IPS-18c (cell line): ENCODE results near the gene SGCE.

Experiments
- H3K4me3 ChIP-seq: 2 replicates; pipeline ENCODE4 v1.7.0; 2013; ENCODE audit warnings: low read depth, mild to moderate bottlenecking, low read length, moderate library complexity; ENCODE audit not compliant: insufficient read depth
- H3K9me3 ChIP-seq: one replicate; pipeline ENCODE4 v1.6.1; 2013; ENCODE audit warnings: mild to moderate bottlenecking, low read length, moderate library complexity; ENCODE audit not compliant: control insufficient read depth, insufficient read depth

Gene SGCE

DNA sequence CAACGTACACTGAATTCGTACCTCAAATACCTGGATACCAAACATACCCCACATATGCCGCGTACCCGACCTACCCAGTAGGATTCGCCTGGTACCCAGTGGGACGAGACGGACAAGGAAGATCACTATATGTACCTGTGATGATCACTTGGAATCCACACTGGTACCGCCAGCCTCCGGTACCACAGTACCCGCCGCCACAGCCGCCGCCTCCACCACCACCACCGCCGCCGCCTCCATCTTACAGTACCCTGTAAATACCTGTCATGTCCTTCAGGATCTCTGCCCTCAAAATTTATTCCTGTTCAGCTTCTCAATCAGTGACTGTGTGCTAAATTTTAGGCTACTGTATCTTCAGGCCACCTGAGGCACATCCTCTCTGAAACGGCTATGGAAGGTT lies 9.5 kb upstream of the SGCE start:
- H3K9me3 ChIP-seq: no peaks in the 10 kb centered on the region
- no peak overlapping the region for H3K4me3 ChIP-seq

DNA sequence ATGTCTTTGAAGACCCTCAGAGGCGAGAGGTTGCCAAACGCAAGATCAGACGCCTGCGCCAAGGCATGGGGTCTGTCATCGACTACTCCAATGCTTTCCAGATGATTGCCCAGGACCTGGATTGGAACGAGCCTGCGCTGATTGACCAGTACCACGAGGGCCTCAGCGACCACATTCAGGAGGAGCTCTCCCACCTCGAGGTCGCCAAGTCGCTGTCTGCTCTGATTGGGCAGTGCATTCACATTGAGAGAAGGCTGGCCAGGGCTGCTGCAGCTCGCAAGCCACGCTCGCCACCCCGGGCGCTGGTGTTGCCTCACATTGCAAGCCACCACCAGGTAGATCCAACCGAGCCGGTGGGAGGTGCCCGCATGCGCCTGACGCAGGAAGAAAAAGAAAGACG lies 8.1 kb upstream of the SGCE start:
- no peak overlapping the region for H3K4me3 ChIP-seq
- no peaks in the 10 kb centered on the region for H3K9me3 ChIP-seq

DNA sequence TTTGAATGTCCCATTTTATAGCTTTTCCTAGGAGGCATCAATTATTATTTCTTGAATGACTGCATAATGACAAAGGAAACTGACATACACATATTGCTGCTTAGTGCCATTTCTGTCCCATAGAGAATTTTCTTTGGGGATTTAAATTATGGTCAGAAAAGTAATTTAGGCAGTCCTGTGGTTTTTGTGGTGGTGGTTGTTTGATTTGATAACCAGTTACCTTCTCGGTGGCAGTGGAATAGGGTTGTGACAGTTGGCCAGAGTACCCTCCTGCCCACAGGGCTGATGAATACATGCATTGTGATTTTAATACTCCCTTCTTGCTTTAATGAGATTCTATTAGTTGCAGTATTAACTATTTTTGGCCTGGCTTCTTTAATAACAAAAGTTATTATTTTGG lies 6.6 kb upstream of the SGCE start:
- no peaks in the 10 kb centered on the region for H3K9me3 ChIP-seq
- no peak overlapping the region for H3K4me3 ChIP-seq

- Histone ChIP-seq H3K9me3 (peaks cover 3% of the 10 kb centered on the region), H3K4me3 (no peak overlapping the region)
Measured at GRCh38 chr7:94660006-94660405, 4.1 kb upstream of the SGCE start.

- H3K9me3 ChIP-seq: peaks cover 3% of the 10 kb centered on the region
- H3K4me3 ChIP-seq: no peak overlapping the region
Measured at GRCh38 chr7:94658826-94659225, 2.9 kb upstream of the SGCE start.

DNA sequence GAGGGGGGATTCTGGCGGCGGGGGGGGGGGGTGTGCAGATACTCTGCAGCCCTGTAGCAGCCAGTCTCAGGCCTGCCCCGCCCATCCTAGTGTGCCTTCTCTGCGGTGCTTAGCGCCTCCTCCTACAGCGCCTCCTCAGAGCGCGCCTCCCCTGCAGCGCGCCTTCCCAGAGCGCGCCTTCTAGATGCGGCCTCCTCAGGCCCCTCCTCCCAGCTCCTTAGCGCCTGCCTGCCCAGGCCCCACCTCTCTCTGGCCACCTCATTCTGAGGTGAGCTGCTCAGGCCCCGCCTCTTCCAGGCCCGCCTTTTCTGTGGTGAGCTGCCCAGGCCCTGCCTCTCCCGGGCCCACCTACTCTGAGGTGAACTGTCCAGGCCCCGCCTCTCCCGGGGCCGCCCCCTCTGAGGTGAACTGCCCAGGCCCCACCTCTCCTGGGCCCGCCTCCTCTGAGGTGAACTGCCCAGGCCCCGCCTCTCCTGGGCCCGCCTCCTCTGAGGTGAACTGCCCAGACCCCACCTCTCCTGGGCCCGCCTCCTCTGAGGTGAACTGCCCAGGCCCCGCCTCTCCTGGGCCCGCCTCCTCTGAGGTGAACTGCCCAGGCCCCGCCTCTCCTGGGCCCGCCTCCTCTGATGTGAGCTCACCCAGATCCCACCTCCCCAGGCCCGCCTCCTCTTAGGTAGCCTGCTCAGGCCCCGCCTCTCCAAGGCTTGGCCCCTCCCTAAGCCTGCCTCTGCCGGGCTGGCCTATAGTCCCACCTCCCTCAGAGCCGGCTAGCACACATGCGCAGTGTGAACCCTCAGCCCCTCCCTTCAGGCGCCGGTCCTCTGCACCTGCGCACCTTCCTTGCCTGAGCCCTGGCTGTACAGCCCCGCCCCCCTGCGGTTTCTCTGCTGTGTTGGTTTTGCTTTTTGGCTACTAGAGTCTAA lies 2.1 kb upstream of the SGCE start:
- Histone ChIP-seq H3K9me3 (peaks cover 3% of the 10 kb centered on the region), H3K4me3 (no peak overlapping the region; the same call in 1 of the 2 replicates)

DNA sequence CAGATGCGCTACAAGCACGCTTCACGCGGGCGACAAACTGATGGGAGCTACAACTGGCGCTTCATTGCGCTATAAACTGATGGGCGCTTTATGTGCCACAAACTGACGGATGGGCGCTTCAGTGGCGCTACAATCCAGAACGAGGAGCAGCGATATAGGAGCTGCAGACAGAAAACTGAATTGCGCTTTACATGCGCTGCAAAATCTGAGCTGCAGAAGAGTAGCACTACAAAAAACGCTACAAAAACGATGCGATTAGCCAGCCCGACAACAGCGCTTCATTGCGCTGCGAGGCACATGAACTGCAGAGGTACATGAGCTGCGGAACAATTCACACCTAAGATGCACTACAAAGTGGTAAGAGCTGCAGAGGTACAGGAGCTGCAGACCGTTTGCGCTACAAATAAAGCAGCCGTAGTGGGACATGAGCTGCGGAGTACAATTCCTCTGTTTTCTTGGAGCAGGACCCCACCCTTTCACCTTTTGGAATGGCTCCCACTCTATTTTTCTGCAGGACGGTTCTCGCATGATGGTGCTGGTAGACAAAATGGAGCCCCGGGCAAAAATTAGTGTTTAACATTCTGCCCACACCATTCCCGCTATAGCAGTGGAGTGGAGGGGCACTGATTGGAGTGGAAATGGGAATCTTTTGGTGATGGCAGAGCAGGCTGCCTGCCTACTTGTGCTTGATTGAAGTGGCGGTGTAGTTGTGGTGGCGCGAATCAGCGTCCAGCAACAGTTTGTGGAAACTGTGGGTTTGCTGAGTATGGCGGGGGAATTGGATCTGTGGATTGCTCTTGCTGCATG lies 1.2 kb upstream of the SGCE start:
- peak overlapping the region; percentile 49 for H3K4me3 ChIP-seq
- peaks cover 3% of the 10 kb centered on the region for H3K9me3 ChIP-seq

DNA sequence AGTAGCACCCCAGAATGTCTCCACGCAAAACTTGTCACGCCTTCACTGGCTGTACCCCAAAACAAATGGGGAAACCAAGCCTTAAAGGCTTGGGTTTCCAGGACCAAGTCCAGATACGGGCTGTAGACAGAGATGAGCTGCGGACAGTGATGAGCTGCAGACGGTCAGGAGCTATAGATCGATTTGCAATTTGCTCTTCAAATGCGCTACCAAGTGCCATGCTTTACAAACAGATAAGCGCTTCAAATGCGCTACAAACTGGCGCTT lies 658 bp upstream of the SGCE start:
- peak overlapping the region; percentile 49 for H3K4me3 ChIP-seq
- peaks cover 3% of the 10 kb centered on the region for H3K9me3 ChIP-seq

DNA sequence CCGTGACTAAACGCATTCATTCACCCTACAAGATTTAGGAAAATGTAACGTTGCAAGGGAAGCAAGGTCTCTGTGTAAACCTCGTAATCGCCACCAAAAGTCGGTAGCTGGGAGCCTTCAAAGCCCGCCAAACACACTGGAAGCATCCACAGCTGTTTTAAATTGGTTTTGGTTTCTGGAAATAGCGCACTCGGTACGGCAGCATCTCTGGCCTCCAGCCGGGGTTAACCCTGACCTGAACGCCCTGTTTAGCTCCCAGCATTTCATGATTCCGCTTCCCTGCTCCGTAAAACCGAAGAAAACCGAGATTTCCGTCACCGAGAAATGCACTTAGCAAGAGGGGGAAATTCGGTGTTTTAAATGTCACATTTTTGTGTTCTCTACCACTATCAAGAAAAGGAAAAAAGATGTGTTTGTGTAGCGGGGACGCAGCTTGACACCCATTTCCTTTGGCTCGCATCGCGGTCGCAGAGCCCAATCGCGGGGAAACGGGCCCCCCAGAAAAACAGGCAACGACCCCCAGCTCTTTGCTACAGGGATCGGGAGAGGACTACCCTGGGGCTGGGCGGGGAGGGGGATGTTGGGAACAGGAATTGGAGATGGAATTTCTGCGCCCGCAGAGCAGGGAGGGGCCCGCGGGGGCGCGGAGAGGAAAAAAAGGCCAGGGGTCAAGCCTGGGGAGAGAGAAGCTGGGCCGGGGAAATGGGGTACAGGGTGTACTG lies 646 bp downstream of the SGCE start:
- Histone ChIP-seq H3K4me3 (peak overlapping the region; percentile 79), H3K9me3 (peaks cover 3% of the 10 kb centered on the region)

GRCh38 chr7:94654783-94655125 lies 1.2 kb downstream of the SGCE start:
- H3K9me3 ChIP-seq: peaks cover 3% of the 10 kb centered on the region

GRCh38 chr7:94650147-94651051 lies 5.5 kb downstream of the SGCE start:
- H3K4me3 ChIP-seq: no peak overlapping the region

More at GRCh38 chr7:94654783-94655125, 1.2 kb downstream of the SGCE start:
- H3K4me3 ChIP-seq: peak overlapping the region; percentile 79

DNA sequence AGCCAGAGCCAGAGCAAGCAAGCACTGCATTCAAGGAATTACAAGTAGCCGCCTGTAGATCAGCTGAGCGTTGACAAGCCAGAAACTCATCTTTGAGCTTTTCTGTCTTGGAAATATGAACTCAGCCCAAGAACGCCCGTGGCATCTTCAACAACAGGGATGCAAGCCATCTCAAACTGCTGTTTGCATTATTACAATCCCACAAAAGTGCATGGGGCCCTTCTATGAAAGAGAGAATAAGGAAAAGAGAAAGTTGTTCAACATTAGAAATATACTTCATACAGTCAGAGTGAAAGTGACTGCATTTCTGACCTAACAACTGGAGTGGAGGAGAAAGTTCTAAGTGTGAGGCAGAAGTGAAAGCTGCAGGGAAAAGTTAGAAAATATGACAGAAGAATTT lies 6.5 kb downstream of the SGCE start:
- H3K9me3 ChIP-seq: no peaks in the 10 kb centered on the region
- H3K4me3 ChIP-seq: no peak overlapping the region

More at GRCh38 chr7:94650147-94651051, 5.5 kb downstream of the SGCE start:
- no peaks in the 10 kb centered on the region for H3K9me3 ChIP-seq

GRCh38 chr7:94648731-94649130 lies 7.2 kb downstream of the SGCE start:
- no peak overlapping the region for H3K4me3 ChIP-seq

GRCh38 chr7:94647295-94647694 lies 8.6 kb downstream of the SGCE start:
- no peak overlapping the region for H3K4me3 ChIP-seq
- no peaks in the 10 kb centered on the region for H3K9me3 ChIP-seq

More at GRCh38 chr7:94648731-94649130, 7.2 kb downstream of the SGCE start:
- no peaks in the 10 kb centered on the region for H3K9me3 ChIP-seq

GRCh38 chr7:94643771-94644545 lies 12.0 kb downstream of the SGCE start:
- Histone ChIP-seq H3K4me3 (no peak overlapping the region), H3K9me3 (no peaks in the 10 kb centered on the region)
